Retinal pigment epithelial cell (primary cell): ENCODE results near the gene HS3ST3B1.
A peak's percentile ranks its signal among the peaks of the same experiment; 100 is the strongest.

Experiments
- DNase-seq: peaks from one replicate; pipeline ENCODE4 v3.0.0-alpha.2; 2010; ENCODE audit warnings: low read depth
- H3K4me3 ChIP-seq: 2 replicates; pipeline ENCODE4 v1.5.1; 2011; ENCODE audit warnings: mild to moderate bottlenecking, low read length, control low read depth, moderate library complexity
- TF ChIP-seq, protein P1 (sequence below): conservative IDR thresholded peaks from 2 replicates; pipeline ENCODE4 v1.5.1; 2011; ENCODE audit warnings: low read depth, low read length, control low read depth, inconsistent platforms

HS3ST3B1 gene

DNA sequence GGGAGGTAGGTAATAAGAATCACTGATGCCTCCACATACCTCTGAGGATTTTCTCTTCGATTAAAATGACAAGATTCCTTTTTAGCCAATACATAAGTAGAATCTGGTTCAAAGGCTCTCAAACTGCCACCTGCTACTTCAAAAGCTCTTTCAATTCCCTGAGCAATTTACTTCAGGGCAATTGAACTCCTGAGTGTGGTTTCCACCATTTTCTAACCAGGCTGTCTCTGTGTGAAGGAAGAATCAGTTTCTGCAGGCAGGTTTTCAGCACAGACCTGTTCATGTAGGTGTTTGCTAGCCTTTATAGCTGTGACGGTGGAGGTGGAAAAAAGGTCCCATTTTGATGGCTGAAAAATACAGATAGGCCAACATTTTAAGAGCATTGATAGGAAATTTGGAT, 18.2 kb upstream of the HS3ST3B1 start:
- TF ChIP-seq, protein P1, sequence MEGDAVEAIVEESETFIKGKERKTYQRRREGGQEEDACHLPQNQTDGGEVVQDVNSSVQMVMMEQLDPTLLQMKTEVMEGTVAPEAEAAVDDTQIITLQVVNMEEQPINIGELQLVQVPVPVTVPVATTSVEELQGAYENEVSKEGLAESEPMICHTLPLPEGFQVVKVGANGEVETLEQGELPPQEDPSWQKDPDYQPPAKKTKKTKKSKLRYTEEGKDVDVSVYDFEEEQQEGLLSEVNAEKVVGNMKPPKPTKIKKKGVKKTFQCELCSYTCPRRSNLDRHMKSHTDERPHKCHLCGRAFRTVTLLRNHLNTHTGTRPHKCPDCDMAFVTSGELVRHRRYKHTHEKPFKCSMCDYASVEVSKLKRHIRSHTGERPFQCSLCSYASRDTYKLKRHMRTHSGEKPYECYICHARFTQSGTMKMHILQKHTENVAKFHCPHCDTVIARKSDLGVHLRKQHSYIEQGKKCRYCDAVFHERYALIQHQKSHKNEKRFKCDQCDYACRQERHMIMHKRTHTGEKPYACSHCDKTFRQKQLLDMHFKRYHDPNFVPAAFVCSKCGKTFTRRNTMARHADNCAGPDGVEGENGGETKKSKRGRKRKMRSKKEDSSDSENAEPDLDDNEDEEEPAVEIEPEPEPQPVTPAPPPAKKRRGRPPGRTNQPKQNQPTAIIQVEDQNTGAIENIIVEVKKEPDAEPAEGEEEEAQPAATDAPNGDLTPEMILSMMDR = no peak
- H3K4me3 ChIP-seq = no peak overlapping the region
- DNase-seq = no peak

- no peak for DNase-seq
- H3K4me3 ChIP-seq = no peak overlapping the region
- TF ChIP-seq, protein P1 = no peak
Measured at GRCh38 chr17:14289162-14289561, 11.7 kb upstream of the HS3ST3B1 start.

- no peak for DNase-seq
- TF ChIP-seq, protein P1 = no peak
- no peak overlapping the region for H3K4me3 ChIP-seq
Measured at GRCh38 chr17:14294876-14295275, 6.0 kb upstream of the HS3ST3B1 start.

DNA sequence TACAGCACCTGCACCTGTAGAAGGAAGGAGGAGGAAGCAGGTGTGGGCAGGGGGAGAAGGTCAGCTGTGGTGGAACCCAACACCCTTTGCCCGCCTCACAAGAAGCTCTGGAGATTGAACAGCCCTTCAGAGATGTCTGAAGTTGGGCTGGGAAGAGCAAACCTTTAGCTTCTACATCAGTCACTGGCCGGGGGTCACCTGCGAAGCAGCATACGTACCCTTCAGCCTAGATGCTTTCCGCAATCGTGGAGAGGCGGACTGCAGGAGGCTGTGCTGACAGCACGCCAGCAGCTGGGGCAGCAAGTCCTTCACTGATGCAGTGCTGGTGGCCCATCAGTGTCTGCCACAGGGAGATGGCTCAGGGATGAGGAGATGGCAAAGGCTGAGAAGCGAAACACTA, 5.2 kb upstream of the HS3ST3B1 start:
- TF ChIP-seq, protein P1 = no peak
- no peak overlapping the region for H3K4me3 ChIP-seq
- no peak for DNase-seq

DNA sequence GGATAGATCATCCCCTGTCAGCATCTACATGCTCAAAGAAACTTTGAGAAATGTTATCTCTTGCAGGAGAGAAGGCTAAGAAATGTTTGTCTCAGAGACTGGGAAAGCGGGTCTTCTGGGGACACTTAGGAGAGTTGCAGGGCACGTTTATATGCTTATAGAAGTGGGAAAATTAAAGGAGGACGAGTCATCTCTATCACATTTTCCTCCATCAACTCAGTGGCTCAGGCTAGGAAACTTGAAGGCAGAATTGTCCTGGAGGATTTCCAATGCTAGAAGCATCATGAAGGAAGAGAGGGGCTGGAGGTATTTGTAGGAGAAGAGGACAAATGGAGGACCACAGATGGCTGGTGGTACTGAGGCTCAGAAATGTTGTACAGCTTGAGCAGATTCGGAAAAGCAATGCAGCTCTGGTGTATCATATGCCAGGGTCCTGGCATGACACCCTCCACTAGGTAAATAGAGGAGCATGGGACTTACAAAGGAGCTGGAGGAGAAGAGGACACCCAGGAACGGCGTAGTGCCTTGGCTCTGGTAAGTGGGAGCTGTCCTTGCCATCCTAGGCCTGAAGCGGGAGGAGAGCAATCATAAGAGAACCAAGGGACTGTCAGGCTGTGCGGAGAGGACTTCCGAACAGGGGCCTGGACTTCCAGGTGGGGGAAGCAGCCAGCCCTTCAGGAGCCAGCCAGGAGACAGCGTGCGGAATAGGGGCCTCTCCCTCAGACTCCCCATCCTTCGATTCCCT, 4.5 kb upstream of the HS3ST3B1 start:
- DNase-seq = no peak
- H3K4me3 ChIP-seq = no peak overlapping the region
- TF ChIP-seq, protein P1 = no peak

DNA sequence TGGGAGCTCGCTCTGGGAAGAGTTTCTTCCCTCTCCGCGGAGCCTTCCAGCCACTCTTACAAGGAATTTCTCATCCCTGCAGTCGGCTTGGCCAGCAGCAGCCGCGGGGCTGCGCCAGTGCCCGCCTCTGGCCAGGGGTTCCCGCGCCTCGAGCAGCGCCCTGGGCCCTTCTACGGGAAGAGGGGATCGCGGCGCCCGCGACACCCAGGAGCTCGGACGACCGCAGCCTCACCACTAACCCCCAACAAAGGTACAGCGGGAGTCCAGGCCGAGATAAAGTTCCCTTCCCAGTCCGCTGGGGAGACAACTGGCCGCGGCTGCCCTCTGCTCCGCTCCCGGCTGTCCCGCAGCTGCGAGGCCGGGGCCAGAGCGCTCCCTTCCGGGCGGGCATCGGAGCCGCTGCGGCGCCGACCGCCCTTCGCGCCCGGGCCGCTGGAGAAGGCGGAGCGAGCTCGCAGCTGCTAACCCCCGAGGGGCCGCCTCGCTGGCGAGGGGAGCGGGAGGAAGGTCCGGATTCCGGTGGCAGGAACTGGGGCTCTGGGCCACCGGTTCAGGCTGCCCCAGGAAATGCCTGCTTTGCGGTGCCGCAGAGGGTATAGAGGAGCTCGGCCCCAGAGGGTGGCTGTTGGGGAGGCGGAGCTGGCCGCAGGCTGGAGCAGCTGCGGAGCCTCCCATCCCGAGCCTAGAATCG, 3.6 kb upstream of the HS3ST3B1 start:
- TF ChIP-seq, protein P1 = peak; percentile 48
- peak overlapping the region; percentile 55 for H3K4me3 ChIP-seq
- no peak for DNase-seq
